ENCODE results near the gene HECTD1. TPM values are rescaled to one million over a fixed set of nuclear protein-coding genes. Genes with fewer than 3 reads are reported as not detected.
"Not testable (repeated sequence)": the region's sequence is repeated elsewhere in the genome, so short reads cannot be mapped to it uniquely, and the experiment has no call there.

HECTD1 gene
- total RNA-seq, 4 donors from 2014 or later, result 356 to 453 (median 420) TPM

GRCh38 chr14:31069343-31069742 lies 138.2 kb downstream of the HECTD1 start:
- Histone ChIP-seq H3K9me3 (no peaks in the 10 kb centered on the region), H3K27me3 (no peaks in the 10 kb centered on the region), H3K36me3 (no peaks in the 10 kb centered on the region), H3K4me1 (no peaks in the 10 kb centered on the region), H3K27ac (no peak overlapping the region), H3K4me3 (no peak overlapping the region)
- intact Hi-C loops (cut with DNase I; ENCODE audit: low total_unique reads), result no loop called here
- in situ Hi-C loops (cut with MboI; ENCODE audit: low sequenced_read_pairs in 4 of 4), result no loop called here
- ATAC-seq, result no peak
- no peak for DNase-seq
- TF ChIP-seq POLR2A (IDR thresholded peaks at IDR 0.05), result no peak
- no peak for TF ChIP-seq CTCF (IDR thresholded peaks at IDR 0.05 in 4 of 5, conservative IDR thresholded peaks at IDR 0.05 in 1 of 5)

GRCh38 chr14:31068235-31068634 lies 139.4 kb downstream of the HECTD1 start:
- Histone ChIP-seq H3K4me1 (no peaks in the 10 kb centered on the region), H3K27ac (no peak overlapping the region), H3K27me3 (no peaks in the 10 kb centered on the region), H3K9me3 (no peaks in the 10 kb centered on the region), H3K4me3 (no peak overlapping the region), H3K36me3 (no peaks in the 10 kb centered on the region)
- in situ Hi-C loops (cut with MboI; ENCODE audit: low sequenced_read_pairs in 4 of 4) (no loop called here), intact Hi-C loops (cut with DNase I; ENCODE audit: low total_unique reads) (no loop called here)
- TF ChIP-seq CTCF (IDR thresholded peaks at IDR 0.05 in 4 of 5, conservative IDR thresholded peaks at IDR 0.05 in 1 of 5), result no peak
- no peak for TF ChIP-seq POLR2A (IDR thresholded peaks at IDR 0.05)
- ATAC-seq (peak; percentile 52 to 61), DNase-seq (no peak)

- peaks cover 12 to 21% of the 10 kb centered on the region in 2 donors for H3K4me1 ChIP-seq
- DNase-seq; H3K4me3 ChIP-seq; in situ Hi-C loops (cut with MboI; ENCODE audit: low sequenced_read_pairs in 4 of 4); H3K27ac ChIP-seq; H3K27me3 ChIP-seq; H3K36me3 ChIP-seq; H3K9me3 ChIP-seq; intact Hi-C loops (cut with DNase I; ENCODE audit: low total_unique reads); ATAC-seq: not testable (repeated sequence)
Observed at GRCh38 chr14:31062908-31063307, 144.7 kb downstream of the HECTD1 start.

GRCh38 chr14:31060253-31060875 lies 147.2 kb downstream of the HECTD1 start:
- TF ChIP-seq CTCF (IDR thresholded peaks at IDR 0.05 in 4 of 5, conservative IDR thresholded peaks at IDR 0.05 in 1 of 5), result no peak
- no peak for TF ChIP-seq POLR2A (IDR thresholded peaks at IDR 0.05)
- Histone ChIP-seq H3K4me1 (peaks cover 14 to 27% of the 10 kb centered on the region in 2 donors), H3K27ac (peak overlapping the region in 2 of 4 donors; percentile 19 to 78), H3K4me3 (no peak overlapping the region), H3K36me3 (no peaks in the 10 kb centered on the region), H3K27me3 (no peaks in the 10 kb centered on the region), H3K9me3 (no peaks in the 10 kb centered on the region)
- intact Hi-C loops (cut with DNase I; ENCODE audit: low total_unique reads), result no loop called here
- DNase-seq (no peak), ATAC-seq (peak in 1 of 2 donors; percentile 54)
- in situ Hi-C loops (cut with MboI; ENCODE audit: low sequenced_read_pairs in 4 of 4), result no loop called here

- no peak for TF ChIP-seq POLR2A (IDR thresholded peaks at IDR 0.05)
- TF ChIP-seq CTCF (IDR thresholded peaks at IDR 0.05 in 4 of 5, conservative IDR thresholded peaks at IDR 0.05 in 1 of 5), result no peak
- Histone ChIP-seq H3K27ac (peak overlapping the region; percentile 2 to 78 (median 36)), H3K27me3 (no peaks in the 10 kb centered on the region), H3K4me3 (no peak overlapping the region), H3K9me3 (no peaks in the 10 kb centered on the region), H3K36me3 (no peaks in the 10 kb centered on the region), H3K4me1 (peaks cover 17 to 30% of the 10 kb centered on the region in 2 donors)
- peak; percentile 16 to 31 for DNase-seq
- in situ Hi-C loops (cut with MboI; ENCODE audit: low sequenced_read_pairs in 4 of 4) (no loop called here), intact Hi-C loops (cut with DNase I; ENCODE audit: low total_unique reads) (no loop called here)
- peak; percentile 55 to 62 for ATAC-seq
Observed at GRCh38 chr14:31059152-31059924, 148.3 kb downstream of the HECTD1 start.
